Parathyroid adenoma (tissue), 2 donors: Measurements from ENCODE around the gene ADAMTS8.

Source experiments
- H2AFZ ChIP-seq: fragments of 300-600 bp; sonication (generic); one replicate; pipeline ENCODE4 v1.7.0; 2017; ENCODE audit warnings: antibody characterized with exemption, mild to moderate bottlenecking
- H3K27ac ChIP-seq: fragments of 300-600 bp; sonication (generic); one replicate; pipeline ENCODE4 v1.7.0; 2017
- H3K27me3 ChIP-seq: fragments of 300-600 bp; sonication (generic); one replicate; pipeline ENCODE4 v1.7.0; 2017; ENCODE audit warnings: low read length; ENCODE audit not compliant: control insufficient read depth, insufficient read depth
- H3K36me3 ChIP-seq: fragments of 300-600 bp; sonication (generic); one replicate; pipeline ENCODE4 v1.7.0; 2017; ENCODE audit warnings: low read length; ENCODE audit not compliant: control insufficient read depth, insufficient read depth
- H3K4me1 ChIP-seq: fragments of 300-600 bp; sonication (generic); one replicate; pipeline ENCODE4 v1.7.0; 2017; ENCODE audit warnings: control low read depth
- H3K4me2 ChIP-seq: fragments of 300-600 bp; sonication (generic); one replicate; pipeline ENCODE4 v1.7.0; 2017; ENCODE audit warnings: low read length
- H3K4me3 ChIP-seq: fragments of 300-600 bp; sonication (generic); one replicate; pipeline ENCODE4 v1.7.0; 2017; ENCODE audit warnings: low read depth, low read length
- H3K79me2 ChIP-seq: fragments of 300-600 bp; sonication (generic); one replicate; pipeline ENCODE4 v1.7.0; 2017; ENCODE audit warnings: control low read depth
- H3K9ac ChIP-seq: fragments of 300-600 bp; sonication (generic); one replicate; pipeline ENCODE4 v1.7.0; 2017; ENCODE audit warnings: mild to moderate bottlenecking
- H3K9me3 ChIP-seq: fragments of 300-600 bp; sonication (generic); one replicate; pipeline ENCODE4 v1.7.0; 2017; ENCODE audit warnings: low read length; ENCODE audit not compliant: control insufficient read depth
- CTCF ChIP-seq: fragments of 300-600 bp; sonication (generic); IDR thresholded peaks from one replicate; pipeline ENCODE4 v1.7.0; 2017; ENCODE audit warnings: antibody characterized with exemption, mild to moderate bottlenecking
- donor health status: primary hyperparathyroidism.

Gene ADAMTS8

GRCh38 chr11:130397780-130398179 lies 30.6 kb downstream of the ADAMTS8 start:
- Histone ChIP-seq H3K9ac (no peak overlapping the region), H3K27me3 (no peaks in the 10 kb centered on the region), H3K27ac (no peak overlapping the region), H3K9me3 (no peaks in the 10 kb centered on the region), H3K4me1 (no peaks in the 10 kb centered on the region), H3K36me3 (no peaks in the 10 kb centered on the region), H3K4me3 (no peak overlapping the region), H2AFZ (no peak overlapping the region), H3K79me2 (no peaks in the 10 kb centered on the region), H3K4me2 (no peak overlapping the region)
- TF ChIP-seq CTCF, result no peak

- Histone ChIP-seq H3K36me3 (no peaks in the 10 kb centered on the region), H3K79me2 (no peaks in the 10 kb centered on the region), H3K27ac (no peak overlapping the region), H3K27me3 (no peaks in the 10 kb centered on the region), H3K9me3 (no peaks in the 10 kb centered on the region), H2AFZ (no peak overlapping the region), H3K4me2 (no peak overlapping the region), H3K9ac (no peak overlapping the region), H3K4me1 (no peaks in the 10 kb centered on the region), H3K4me3 (no peak overlapping the region)
- TF ChIP-seq CTCF, result no peak
These were observed 31.4 kb downstream of the ADAMTS8 start for GRCh38 chr11:130396965-130397364.

- Histone ChIP-seq H3K27me3 (no peaks in the 10 kb centered on the region), H3K4me1 (no peaks in the 10 kb centered on the region), H3K27ac (no peak overlapping the region), H3K36me3 (no peaks in the 10 kb centered on the region), H2AFZ (no peak overlapping the region), H3K79me2 (no peaks in the 10 kb centered on the region), H3K9ac (no peak overlapping the region), H3K4me3 (no peak overlapping the region), H3K9me3 (no peaks in the 10 kb centered on the region), H3K4me2 (no peak overlapping the region)
- TF ChIP-seq CTCF, result no peak
These were observed 33.8 kb downstream of the ADAMTS8 start for GRCh38 chr11:130394615-130395014.

- Histone ChIP-seq H3K4me3 (no peak overlapping the region), H3K9ac (no peak overlapping the region), H3K27ac (no peak overlapping the region), H3K36me3 (no peaks in the 10 kb centered on the region), H3K9me3 (no peaks in the 10 kb centered on the region), H3K4me1 (no peaks in the 10 kb centered on the region), H3K79me2 (no peaks in the 10 kb centered on the region), H2AFZ (no peak overlapping the region), H3K27me3 (no peaks in the 10 kb centered on the region), H3K4me2 (no peak overlapping the region)
- no peak for TF ChIP-seq CTCF
These were observed 36.7 kb downstream of the ADAMTS8 start for GRCh38 chr11:130391711-130392110.

- H3K27ac ChIP-seq, result no peak overlapping the region
- H3K4me3 ChIP-seq, result no peak overlapping the region
- no peaks in the 10 kb centered on the region for H3K4me1 ChIP-seq
- no peaks in the 10 kb centered on the region for H3K36me3 ChIP-seq
- no peak overlapping the region for H3K4me2 ChIP-seq
- no peaks in the 10 kb centered on the region for H3K9me3 ChIP-seq
- H3K79me2 ChIP-seq, result no peaks in the 10 kb centered on the region
- no peak overlapping the region for H2AFZ ChIP-seq
- no peak overlapping the region for H3K9ac ChIP-seq
- no peaks in the 10 kb centered on the region for H3K27me3 ChIP-seq
- TF ChIP-seq CTCF, result no peak
These were observed 38.2 kb downstream of the ADAMTS8 start for GRCh38 chr11:130390071-130390758.
